ENCODE results near the gene CEP112. TPM values are rescaled to one million over a fixed set of nuclear protein-coding genes. Genes with fewer than 3 reads are reported as not detected.

The CEP112 gene
- total and polyA plus RNA-seq, 2 of the 13 experiments (the other 11 are each of a cell fraction or from before 2014, with no cell fraction given): 1.2 to 3.4 TPM

GRCh38 chr17:65987988-65988387 lies 203.9 kb downstream of the CEP112 start (continued):
- TF ChIP-seq ZNF281 (CRISPR knock-in tag; IDR thresholded peaks at IDR 0.05; ENCODE audit: borderline replicate concordance): no peak
- TF ChIP-seq ZNF230 (CRISPR knock-in tag; IDR thresholded peaks at IDR 0.05): no peak
- TF ChIP-seq SMARCC2 (IDR thresholded peaks at IDR 0.05): no peak
- TF ChIP-seq ZNF713 (CRISPR knock-in tag; IDR thresholded peaks at IDR 0.05): no peak
- no peak for TF ChIP-seq ZNF530 (CRISPR knock-in tag; IDR thresholded peaks at IDR 0.05; ENCODE audit: low read depth)
- no peak for TF ChIP-seq NR2F2 (IDR thresholded peaks at IDR 0.05; ENCODE audit: borderline replicate concordance, low read depth)
- TF ChIP-seq MATR3 (CRISPR knock-in tag; IDR thresholded peaks at IDR 0.05): no peak
- no peak for TF ChIP-seq ZNF878 (CRISPR knock-in tag; IDR thresholded peaks at IDR 0.05)
- TF ChIP-seq FOXA3 (CRISPR knock-in tag; IDR thresholded peaks at IDR 0.05): peak; percentile 72
- TF ChIP-seq ZNF335 (CRISPR knock-in tag; IDR thresholded peaks at IDR 0.05): 0 out of 2 replicates have a peak, but pooled peaks have one; percentile 62
- TF ChIP-seq WIZ (CRISPR knock-in tag; IDR thresholded peaks at IDR 0.05): no peak
- TF ChIP-seq ZNF263 (CRISPR knock-in tag; IDR thresholded peaks at IDR 0.05): no peak
- no peak for TF ChIP-seq JUND (CRISPR knock-in tag; IDR thresholded peaks at IDR 0.05)
- no peak for TF ChIP-seq TAF1 (CRISPR knock-in tag; IDR thresholded peaks at IDR 0.05)
- 0 out of 2 replicates have a peak, but pooled peaks have one; percentile 36 for TF ChIP-seq MEIS1 (CRISPR knock-in tag; IDR thresholded peaks at IDR 0.05; ENCODE audit: borderline replicate concordance)
- TF ChIP-seq TFAP4 (IDR thresholded peaks at IDR 0.05; ENCODE audit: borderline replicate concordance, low read depth): no peak

Measured in HepG2 (cell line).